H1 (cell line): ENCODE data around the gene LRRC32. TPM values are rescaled to one million over a fixed set of nuclear protein-coding genes. Genes with fewer than 3 reads are reported as not detected.

Experiments used
- CTCF ChIA-PET: fragments of 300-600 bp; sonication (Branson Sonifier 250); formaldehyde crosslinking; loops from one replicate; lab custom pipeline; 2021; ENCODE audit not compliant: partially characterized antibody; lab: Charles Lee
- POLR2A ChIA-PET: fragments of 300-600 bp; sonication (Branson Sonifier 250); formaldehyde crosslinking; loops from one replicate; lab custom pipeline; 2021; ENCODE audit warnings: inconsistent platforms; ENCODE audit not compliant: partially characterized antibody; lab: Charles Lee
- DNase-seq, 2 experiments: peaks; one replicate each; pipeline versions ENCODE4 v3.0.0 to v3.0.0-alpha.2; 2010 to 2022; ENCODE audit warnings: low spot score in 2 of 2, low read depth in 1 of 2, mixed read lengths in 1 of 2
- FAIRE-seq: peaks from 2 replicates; lab custom pipeline; 2011; peaks lifted over from hg19 to GRCh38; lab: Jason Lieb, UNC
- H2AFZ ChIP-seq: 2 replicates; pipeline ENCODE4 v1.8.1; 2012; ENCODE audit warnings: low read length, inconsistent platforms
- H2AK5ac ChIP-seq: 2 replicates; pipeline ENCODE4 v1.6.1; 2013; ENCODE audit warnings: low read depth, low read length
- H2BK120ac ChIP-seq: replicated peaks from 2 replicates; pipeline ENCODE3; 2013; ENCODE audit warnings: low read depth, low read length, inconsistent platforms
- H2BK12ac ChIP-seq: 2 replicates; pipeline ENCODE4 v1.6.1; 2013; ENCODE audit warnings: low read depth, low read length
- H2BK15ac ChIP-seq: 2 replicates; pipeline ENCODE4 v1.6.1; 2013; ENCODE audit warnings: low read length
- H2BK20ac ChIP-seq: 2 replicates; pipeline ENCODE4 v1.6.1; 2013; ENCODE audit warnings: low read length
- H2BK5ac ChIP-seq: 2 replicates; pipeline ENCODE4 v1.6.1; 2013; ENCODE audit warnings: low read depth, low read length
- H3K14ac ChIP-seq: 2 replicates; pipeline ENCODE4 v1.6.1; 2013; ENCODE audit warnings: inconsistent platforms; ENCODE audit not compliant: insufficient read length
- H3K18ac ChIP-seq: 2 replicates; pipeline ENCODE4 v1.6.1; 2013; ENCODE audit warnings: low read length; ENCODE audit errors: extremely low read depth
- H3K23ac ChIP-seq: 2 replicates; pipeline ENCODE4 v1.6.1; 2013; ENCODE audit warnings: inconsistent platforms; ENCODE audit not compliant: insufficient read length
- H3K23me2 ChIP-seq: 2 replicates; pipeline ENCODE4 v1.6.1; 2013; ENCODE audit warnings: low read depth, low read length
- H3K27ac ChIP-seq: 2 replicates; pipeline ENCODE4 v1.6.1; 2011; ENCODE audit warnings: low read depth, low read length, inconsistent platforms
- H3K27me3 ChIP-seq, 4 experiments: replicated peaks in 1 of 4; 1 replicate in 1 of 4; 2 replicates in 3 of 4; pipeline versions ENCODE4 v1.6.1 to v1.8.1; 2011 to 2013; ENCODE audit warnings: low read length in 3 of 4, mild to moderate bottlenecking in 3 of 4, inconsistent platforms in 2 of 4, mixed read lengths in 2 of 4, moderate library complexity in 1 of 4; ENCODE audit not compliant: control insufficient read depth in 3 of 4, insufficient read depth in 3 of 4; ENCODE audit errors: extremely low read depth in 1 of 4
- H3K36me3 ChIP-seq, 4 experiments: 2 replicates each; pipeline versions ENCODE4 v1.6.1 to v1.8.1; 2011 to 2013; ENCODE audit warnings: mild to moderate bottlenecking in 4 of 4, low read length in 3 of 4, moderate library complexity in 2 of 4, control low read depth in 1 of 4, inconsistent platforms in 1 of 4; ENCODE audit not compliant: insufficient read depth in 4 of 4, control insufficient read depth in 2 of 4
- H3K4ac ChIP-seq: replicated peaks from 2 replicates; pipeline ENCODE3; 2013; ENCODE audit warnings: low read length, low read depth, mixed read lengths, inconsistent platforms; ENCODE audit not compliant: insufficient read length
- H3K4me1 ChIP-seq, 4 experiments: replicated peaks in 1 of 4; 1 replicate in 1 of 4; 2 replicates in 3 of 4; pipeline versions ENCODE4 v1.6.1 to v1.8.1; 2011 to 2013; ENCODE audit warnings: low read length in 3 of 4, inconsistent platforms in 2 of 4, mixed read lengths in 1 of 4; ENCODE audit not compliant: insufficient read depth in 4 of 4, control insufficient read depth in 3 of 4
- H3K4me2 ChIP-seq, 2 experiments: 2 replicates each; pipeline versions ENCODE4 v1.6.1 to v1.8.1; 2011 to 2013; ENCODE audit warnings: low read depth in 2 of 2, low read length in 2 of 2, control low read depth in 1 of 2, inconsistent platforms in 1 of 2, mild to moderate bottlenecking in 1 of 2; ENCODE audit not compliant: insufficient read depth in 1 of 2
- H3K4me3 ChIP-seq, 4 experiments: fragments of 200-600, 300-600 bp in 1 of 4; sonication (generic), shearing (Covaris generic), sonication (Bioruptor Twin) in 1 of 4; 2 replicates each; pipeline versions ENCODE4 v1.5.1 to v1.8.1; 2011 to 2016; ENCODE audit warnings: low read length in 4 of 4, low read depth in 3 of 4, control low read depth in 2 of 4, inconsistent platforms in 2 of 4, mild to moderate bottlenecking in 2 of 4, mixed read lengths in 1 of 4, moderate library complexity in 1 of 4; ENCODE audit not compliant: insufficient read depth in 2 of 4; ENCODE audit errors: extremely low read depth in 1 of 4
- H3K56ac ChIP-seq: replicated peaks from 2 replicates; pipeline ENCODE3; 2013; ENCODE audit warnings: low read depth, mild to moderate bottlenecking, mixed read lengths, low read length, inconsistent platforms; ENCODE audit not compliant: insufficient read length
- H3K79me1 ChIP-seq: 2 replicates; pipeline ENCODE4 v1.6.1; 2013; ENCODE audit warnings: low read depth, low read length, control low read depth
- H3K79me2 ChIP-seq, 2 experiments: 2 replicates each; pipeline versions ENCODE4 v1.6.1 to v1.8.1; 2012 to 2013; ENCODE audit warnings: low read length in 2 of 2, mild to moderate bottlenecking in 2 of 2, inconsistent platforms in 1 of 2; ENCODE audit not compliant: insufficient read depth in 2 of 2, control insufficient read depth in 1 of 2
- H3K9ac ChIP-seq, 4 experiments: replicated peaks in 1 of 4; 1 replicate in 1 of 4; 2 replicates in 3 of 4; pipeline versions ENCODE4 v1.6.1 to v1.8.1; 2011 to 2013; ENCODE audit warnings: low read depth in 3 of 4, low read length in 3 of 4, control low read depth in 2 of 4, mild to moderate bottlenecking in 2 of 4, moderate library complexity in 2 of 4, inconsistent platforms in 1 of 4; ENCODE audit errors: extremely low read depth in 1 of 4
- H3K9me3 ChIP-seq, 2 experiments: 2 replicates each; pipeline versions ENCODE4 v1.6.1 to v1.8.1; 2012 to 2013; ENCODE audit warnings: mild to moderate bottlenecking in 2 of 2, moderate library complexity in 2 of 2, control low read depth in 1 of 2, inconsistent platforms in 1 of 2, low read depth in 1 of 2, low read length in 1 of 2, mixed read lengths in 1 of 2; ENCODE audit not compliant: insufficient read depth in 2 of 2
- H4K20me1 ChIP-seq, 2 experiments: replicated peaks in 1 of 2; 2 replicates each; pipeline versions ENCODE3 to v1.8.1; 2011 to 2013; ENCODE audit warnings: inconsistent platforms in 2 of 2, low read length in 2 of 2, mild to moderate bottlenecking in 1 of 2; ENCODE audit not compliant: insufficient read depth in 2 of 2, control insufficient read depth in 1 of 2
- H4K5ac ChIP-seq: 2 replicates; pipeline ENCODE4 v1.6.1; 2013; ENCODE audit warnings: low read length, low read depth, mixed read lengths, inconsistent platforms; ENCODE audit not compliant: insufficient read length
- H4K8ac ChIP-seq: 2 replicates; pipeline ENCODE4 v1.8.0; 2013; ENCODE audit warnings: mild to moderate bottlenecking, moderate library complexity, low read length, inconsistent platforms; ENCODE audit not compliant: insufficient read depth; ENCODE audit errors: extremely low read depth
- H4K91ac ChIP-seq: replicated peaks from 2 replicates; pipeline ENCODE3; 2013; ENCODE audit warnings: low read length, mixed read lengths, inconsistent platforms; ENCODE audit not compliant: insufficient read length
- BRCA1 ChIP-seq: IDR thresholded peaks from 2 replicates; pipeline ENCODE4 v1.6.1; 2012; ENCODE audit warnings: low read depth, low read length, improper control_type of control experiment
- CBX5 ChIP-seq: fragments of 300-800, 300-1000 bp; sonication (generic); IDR thresholded peaks from 2 replicates; pipeline ENCODE4 v1.7.1; 2016; ENCODE audit warnings: antibody characterized with exemption, low read length, low read depth
- EP300 ChIP-seq, 2 experiments: IDR thresholded peaks; 1 replicate in 1 of 2; 2 replicates in 1 of 2; pipeline ENCODE4 v1.6.1; 2011 to 2012; ENCODE audit warnings: low read depth in 2 of 2, low read length in 2 of 2, mild to moderate bottlenecking in 2 of 2, borderline replicate concordance in 1 of 2, inconsistent platforms in 1 of 2, moderate library complexity in 1 of 2
- KDM5A ChIP-seq: fragments of 200-600 bp; IDR thresholded peaks from 2 replicates; pipeline ENCODE4 v1.7.1; 2012; ENCODE audit warnings: mild to moderate bottlenecking, low read length, inconsistent platforms, mixed read lengths
- NRF1 ChIP-seq: IDR thresholded peaks from 2 replicates; pipeline ENCODE4 v1.6.1; 2011; ENCODE audit warnings: mild to moderate bottlenecking, low read depth, low read length, improper control_type of control experiment
- POU5F1 ChIP-seq: IDR thresholded peaks from 2 replicates; pipeline ENCODE4 v1.6.1; 2011; ENCODE audit warnings: low read depth, mild to moderate bottlenecking, low read length, moderate library complexity
- RAD21 ChIP-seq, 2 experiments: IDR thresholded peaks in 1 of 2; conservative IDR thresholded peaks in 1 of 2; 2 replicates each; pipeline ENCODE4 v1.6.1; 2011; ENCODE audit warnings: low read depth in 2 of 2, low read length in 2 of 2, improper control_type of control experiment in 1 of 2, inconsistent platforms in 1 of 2, mild to moderate bottlenecking in 1 of 2, moderate library complexity in 1 of 2
- RXRA ChIP-seq: IDR thresholded peaks from 2 replicates; pipeline ENCODE4 v1.6.1; 2011; ENCODE audit warnings: low read depth, mild to moderate bottlenecking, low read length, moderate library complexity; ENCODE audit not compliant: insufficient read depth
- SIX5 ChIP-seq: IDR thresholded peaks from 2 replicates; pipeline ENCODE4 v1.6.1; 2011; ENCODE audit warnings: mild to moderate bottlenecking, low read depth, low read length
- SP1 ChIP-seq: IDR thresholded peaks from 2 replicates; pipeline ENCODE4 v1.6.1; 2011; ENCODE audit warnings: low read depth, low read length
- TEAD4 ChIP-seq: IDR thresholded peaks from 2 replicates; pipeline ENCODE4 v1.6.1; 2012; ENCODE audit warnings: low read depth, low read length, inconsistent platforms, mixed read lengths
- YY1 ChIP-seq: IDR thresholded peaks from 2 replicates; pipeline ENCODE4 v1.6.1; 2011; ENCODE audit warnings: low read depth, mild to moderate bottlenecking, low read length
- WGBS, 2 experiments: shearing (Covaris generic) in 1 of 2; methylation state at CpG; one replicate each; pipeline versions ENCODE4 v1.1.6 to v1.1.7; 2013 to 2015; ENCODE audit warnings: low lambda C conversion rate in 2 of 2, mixed read lengths in 2 of 2, inconsistent platforms in 1 of 2, low coverage in 1 of 2, missing lambda C conversion rate in 1 of 2; ENCODE audit not compliant: insufficient replicate concordance in 2 of 2, insufficient coverage in 1 of 2, insufficient read length in 1 of 2; ENCODE audit errors: extremely low coverage in 1 of 2, missing lambda C conversion rate in 1 of 2; 5-methylcytosine and 5-hydroxymethylcytosine counted together
- polyA plus RNA-seq, 7 experiments: library from polyadenylated mRNA; depleted of rRNA in 3 of 7; stranded (reverse) in 5 of 7; unstranded in 2 of 7; fragments of >200 nt in 5 of 7; fragments of 200-250 nt in 2 of 7; gene quantifications; 1 replicate in 5 of 7; 2 replicates in 1 of 7; 4 replicates in 1 of 7; pipeline versions ENCODE4 v1.2.1 to v1.2.3, GENCODE V29; 2011 to 2013; ENCODE audit warnings: missing spikeins in 2 of 7, mixed read lengths in 2 of 7
- total RNA-seq: library from RNA; stranded (reverse); fragmentation: NEBNext Ultra II Directional; extraction: Animal tissue kit (Norgen Biotek cat#: 25700); gene quantifications from 2 replicates; pipeline ENCODE4 v1.2.1, GENCODE V29; 2021

Gene LRRC32
- total and polyA plus RNA-seq, 2 of the 8 experiments (the other 6 are each of a cell fraction or from before 2014, with no cell fraction given) = 0.99 to 1.9 TPM

DNA sequence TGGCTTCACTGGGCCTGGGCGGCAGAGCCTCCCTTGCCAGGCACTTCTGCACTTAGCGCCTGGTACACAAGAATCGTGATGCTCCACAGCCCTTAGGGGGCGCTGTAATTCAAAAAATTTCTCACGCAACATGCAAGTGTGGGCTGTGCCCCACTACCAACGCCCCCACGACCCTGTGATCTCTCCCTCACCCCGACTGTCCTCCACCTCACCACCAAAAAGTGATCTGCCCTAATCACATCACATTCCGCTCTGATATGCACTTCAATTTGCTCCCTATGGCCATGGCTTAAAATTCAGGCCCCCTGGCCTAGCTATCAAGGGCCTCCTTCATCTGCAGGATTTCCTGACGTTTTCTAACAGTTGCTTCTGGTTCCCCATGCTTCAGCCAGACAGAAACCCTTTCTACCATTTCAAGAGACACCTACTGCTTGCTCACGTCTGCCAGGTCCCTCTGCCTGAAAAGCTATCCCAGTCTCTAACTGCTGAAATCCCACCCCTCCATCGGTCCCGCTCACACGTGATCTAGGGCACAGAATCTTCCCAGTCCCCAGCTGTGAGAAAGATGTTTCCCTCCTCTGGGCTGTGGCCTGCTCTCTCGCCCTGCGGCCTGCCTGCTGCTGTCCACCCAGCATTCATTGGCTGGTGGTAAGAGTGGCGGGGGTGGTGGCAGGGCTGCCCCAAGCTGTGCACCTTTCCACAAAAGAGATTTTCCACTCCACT is 27.9 kb upstream of the LRRC32 start:
- H3K18ac ChIP-seq = peak overlapping the region; percentile 68; the same call in 1 of the 2 replicates
- no peak overlapping the region for H3K27ac ChIP-seq
- H3K56ac ChIP-seq = no peak overlapping the region
- no peaks in the 10 kb centered on the region for H4K20me1 ChIP-seq
- no peaks in the 10 kb centered on the region for H3K36me3 ChIP-seq
- H3K27me3 ChIP-seq = no peaks in the 10 kb centered on the region
- H3K4me1 ChIP-seq = peaks cover 6 to 16% (median 9%) of the 10 kb centered on the region in 4 experiments
- H3K9ac ChIP-seq = no peak overlapping the region
- H2BK12ac ChIP-seq = peak overlapping the region; percentile 65; the same call in 1 of the 2 replicates
- peak; percentile 27 to 79 for DNase-seq
- H3K9me3 ChIP-seq = no peaks in the 10 kb centered on the region
- peak overlapping the region; percentile 97; the same call in 1 of the 2 replicates for H2BK15ac ChIP-seq
- H3K4me2 ChIP-seq = peak overlapping the region; percentile 14 to 21; a peak in 1 of 4 replicates
- H3K4me3 ChIP-seq = no peak overlapping the region
- H2BK5ac ChIP-seq = peak overlapping the region; percentile 30; the same call in 1 of the 2 replicates
- POLR2A ChIA-PET = no interaction called here
- CTCF ChIA-PET = interaction anchor here (0.6 to 4.5 kb wide), 35 partner anchors 8 to 507 kb away, joined by 3 to 39 read pairs (median 3); no protein-coding TSS in a partner anchor
- no peak overlapping the region for H3K14ac ChIP-seq
- H4K5ac ChIP-seq = no peak overlapping the region
- H2BK20ac ChIP-seq = 0 out of 2 replicates have a peak overlapping the region, but pooled peaks have one; percentile 81
- H2BK120ac ChIP-seq = no peak overlapping the region
- no peak overlapping the region for H4K91ac ChIP-seq
- no peak overlapping the region for H2AK5ac ChIP-seq
- H3K4ac ChIP-seq = no peak overlapping the region
- H3K23me2 ChIP-seq = no peaks in the 10 kb centered on the region
- H3K23ac ChIP-seq = no peak overlapping the region
- no peak overlapping the region for H2AFZ ChIP-seq
- H4K8ac ChIP-seq = peak overlapping the region; percentile 47; the same call in 1 of the 2 replicates
- FAIRE-seq = no peak
- no peaks in the 10 kb centered on the region; the same call in 1 of the 2 replicates for H3K79me1 ChIP-seq
- H3K79me2 ChIP-seq = no peaks in the 10 kb centered on the region
- WGBS, 2 experiments = 50% methylated on average over 16 of the region's 17 CpGs; no CpG with 5 or more reads in 1 of the 2 experiments
- no peak for TF ChIP-seq YY1
- no peak for TF ChIP-seq NRF1
- TF ChIP-seq TEAD4 = 0 out of 2 replicates have a peak, but pooled peaks have one; percentile 42
- no peak for TF ChIP-seq POU5F1
- TF ChIP-seq RXRA = no peak
- TF ChIP-seq RAD21 (IDR thresholded peaks at IDR 0.05 in 1 of 2, conservative IDR thresholded peaks at IDR 0.05 in 1 of 2; ENCODE audit: low read depth in 2 of 2, low read length in 2 of 2) = peak; percentile 51 to 66
- no peak for TF ChIP-seq EP300 (IDR thresholded peaks at IDR 0.05; ENCODE audit: borderline replicate concordance in 1 of 2, low read depth in 2 of 2, low read length in 2 of 2)
- TF ChIP-seq KDM5A = no peak
- no peak for TF ChIP-seq SIX5
- no peak for TF ChIP-seq SP1
- no peak for TF ChIP-seq CBX5
- TF ChIP-seq BRCA1 = no peak
